B cell (primary cell): Measurements from ENCODE around the gene GALNT18.

ENCODE experiments used
- CTCF ChIP-seq: fragments of 200-600 bp; IDR thresholded peaks from one replicate; pipeline ENCODE4 v1.8.0; 2022; ENCODE audit warnings: antibody characterized with exemption, mild to moderate bottlenecking
- EZH2 ChIP-seq: IDR thresholded peaks from 2 replicates; pipeline ENCODE4 v1.6.1; 2012; ENCODE audit warnings: borderline replicate concordance, low read depth, mild to moderate bottlenecking, moderate library complexity, low read length; ENCODE audit not compliant: insufficient read depth, poor library complexity, severe bottlenecking

DNA sequence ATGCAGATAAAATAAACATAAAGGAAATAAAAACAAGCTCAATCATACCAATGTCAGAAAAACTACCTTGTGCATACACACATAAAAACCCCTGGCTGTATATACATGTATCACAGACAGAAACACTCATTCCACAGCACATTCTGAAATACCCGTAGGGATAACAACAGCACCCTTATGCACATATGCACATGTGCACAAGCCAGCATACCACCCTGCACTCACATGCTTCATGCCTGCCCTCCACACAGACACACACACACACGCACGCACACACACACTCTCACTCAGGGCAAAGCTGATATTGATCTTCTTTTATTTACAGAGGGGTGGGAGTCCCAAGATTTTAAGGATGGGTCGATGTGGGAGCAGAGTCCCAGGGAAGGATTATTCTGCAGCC, 360.9 kb downstream of the GALNT18 start:
- TF ChIP-seq CTCF: no peak
- TF ChIP-seq EZH2: no peak
